Measurements from ENCODE around the gene RHO. TPM values are rescaled to one million over a fixed set of nuclear protein-coding genes. Genes with fewer than 3 reads are reported as not detected.

The RHO gene
- total RNA-seq, 2 donors from 2014 or later: not detected

GRCh38 chr3:129500334-129500658, 28.1 kb upstream of the RHO start:
- Histone ChIP-seq H3K36me3 (peaks cover 5% of the 10 kb centered on the region), H3K4me1 (ENCODE audit: control insufficient read depth in 1 of 2, low read depth in 2 of 2) (peaks cover 4 to 21% of the 10 kb centered on the region in 2 donors), H3K9me3 (no peaks in the 10 kb centered on the region), H3K4me3 (no peak overlapping the region), H3K27me3 (replicated peaks; ENCODE audit: insufficient read depth) (no peaks in the 10 kb centered on the region), H3K27ac (no peak overlapping the region)
- no peak for ATAC-seq (ENCODE audit: insufficient number of reproducible peaks, low FRiP score, low read depth)
- TF ChIP-seq CTCF (IDR thresholded peaks at IDR 0.05): no peak
- no peak for DNase-seq (ENCODE audit: low spot score)

GRCh38 chr3:129501630-129502029, 26.8 kb upstream of the RHO start:
- H3K27ac ChIP-seq: no peak overlapping the region
- H3K9me3 ChIP-seq: no peaks in the 10 kb centered on the region
- no peak for DNase-seq (ENCODE audit: low spot score)
- H3K4me3 ChIP-seq: no peak overlapping the region
- ATAC-seq (ENCODE audit: insufficient number of reproducible peaks, low FRiP score, low read depth): no peak
- H3K36me3 ChIP-seq: peaks cover 5% of the 10 kb centered on the region
- no peaks in the 10 kb centered on the region for H3K27me3 ChIP-seq (replicated peaks; ENCODE audit: insufficient read depth)
- peaks cover 5 to 31% of the 10 kb centered on the region in 2 donors for H3K4me1 ChIP-seq (ENCODE audit: control insufficient read depth in 1 of 2, low read depth in 2 of 2)
- TF ChIP-seq CTCF (IDR thresholded peaks at IDR 0.05): no peak

- no peak for TF ChIP-seq CTCF (IDR thresholded peaks at IDR 0.05)
- H3K9me3 ChIP-seq: no peaks in the 10 kb centered on the region
- H3K36me3 ChIP-seq: peaks cover 2% of the 10 kb centered on the region
- no peaks in the 10 kb centered on the region for H3K27me3 ChIP-seq (replicated peaks; ENCODE audit: insufficient read depth)
- ATAC-seq (ENCODE audit: insufficient number of reproducible peaks, low FRiP score, low read depth): no peak
- H3K27ac ChIP-seq: no peak overlapping the region
- H3K4me1 ChIP-seq (ENCODE audit: control insufficient read depth in 1 of 2, low read depth in 2 of 2): peaks cover 9 to 42% of the 10 kb centered on the region in 2 donors
- H3K4me3 ChIP-seq: no peak overlapping the region
- DNase-seq (ENCODE audit: low spot score): no peak
Observed at GRCh38 chr3:129502641-129503408, 25.6 kb upstream of the RHO start.

- peaks cover 9 to 44% of the 10 kb centered on the region in 2 donors for H3K4me1 ChIP-seq (ENCODE audit: control insufficient read depth in 1 of 2, low read depth in 2 of 2)
- H3K4me3 ChIP-seq: no peak overlapping the region
- TF ChIP-seq CTCF (IDR thresholded peaks at IDR 0.05): no peak
- no peaks in the 10 kb centered on the region for H3K27me3 ChIP-seq (replicated peaks; ENCODE audit: insufficient read depth)
- no peaks in the 10 kb centered on the region for H3K9me3 ChIP-seq
- ATAC-seq (ENCODE audit: insufficient number of reproducible peaks, low FRiP score, low read depth) (no peak), DNase-seq (ENCODE audit: low spot score) (no peak)
- peaks cover 2% of the 10 kb centered on the region for H3K36me3 ChIP-seq
- no peak overlapping the region for H3K27ac ChIP-seq
Observed at GRCh38 chr3:129503471-129504291, 24.8 kb upstream of the RHO start.

- Histone ChIP-seq H3K36me3 (peaks cover 2% of the 10 kb centered on the region), H3K4me3 (no peak overlapping the region), H3K27me3 (replicated peaks; ENCODE audit: insufficient read depth) (no peaks in the 10 kb centered on the region), H3K9me3 (no peaks in the 10 kb centered on the region), H3K27ac (peak overlapping the region; percentile 45 to 62), H3K4me1 (ENCODE audit: control insufficient read depth in 1 of 2, low read depth in 2 of 2) (peaks cover 9 to 38% of the 10 kb centered on the region in 2 donors)
- ATAC-seq (ENCODE audit: insufficient number of reproducible peaks, low FRiP score, low read depth): no peak
- DNase-seq (ENCODE audit: low spot score): no peak
- no peak for TF ChIP-seq CTCF (IDR thresholded peaks at IDR 0.05)
Observed at GRCh38 chr3:129504471-129505100, 23.9 kb upstream of the RHO start.
